HG02870 (cell line): ENCODE data around the gene C1QTNF1.

ENCODE experiments used
- ATAC-seq: cut with Tn5 transposase; IDR thresholded peaks from one replicate; pipeline ENCODE4 v1.9.1; 2021; ENCODE audit warnings: mild to moderate bottlenecking, moderate library complexity; ENCODE audit not compliant: unreplicated experiment

C1QTNF1 gene, protein sequence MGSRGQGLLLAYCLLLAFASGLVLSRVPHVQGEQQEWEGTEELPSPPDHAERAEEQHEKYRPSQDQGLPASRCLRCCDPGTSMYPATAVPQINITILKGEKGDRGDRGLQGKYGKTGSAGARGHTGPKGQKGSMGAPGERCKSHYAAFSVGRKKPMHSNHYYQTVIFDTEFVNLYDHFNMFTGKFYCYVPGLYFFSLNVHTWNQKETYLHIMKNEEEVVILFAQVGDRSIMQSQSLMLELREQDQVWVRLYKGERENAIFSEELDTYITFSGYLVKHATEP

DNA sequence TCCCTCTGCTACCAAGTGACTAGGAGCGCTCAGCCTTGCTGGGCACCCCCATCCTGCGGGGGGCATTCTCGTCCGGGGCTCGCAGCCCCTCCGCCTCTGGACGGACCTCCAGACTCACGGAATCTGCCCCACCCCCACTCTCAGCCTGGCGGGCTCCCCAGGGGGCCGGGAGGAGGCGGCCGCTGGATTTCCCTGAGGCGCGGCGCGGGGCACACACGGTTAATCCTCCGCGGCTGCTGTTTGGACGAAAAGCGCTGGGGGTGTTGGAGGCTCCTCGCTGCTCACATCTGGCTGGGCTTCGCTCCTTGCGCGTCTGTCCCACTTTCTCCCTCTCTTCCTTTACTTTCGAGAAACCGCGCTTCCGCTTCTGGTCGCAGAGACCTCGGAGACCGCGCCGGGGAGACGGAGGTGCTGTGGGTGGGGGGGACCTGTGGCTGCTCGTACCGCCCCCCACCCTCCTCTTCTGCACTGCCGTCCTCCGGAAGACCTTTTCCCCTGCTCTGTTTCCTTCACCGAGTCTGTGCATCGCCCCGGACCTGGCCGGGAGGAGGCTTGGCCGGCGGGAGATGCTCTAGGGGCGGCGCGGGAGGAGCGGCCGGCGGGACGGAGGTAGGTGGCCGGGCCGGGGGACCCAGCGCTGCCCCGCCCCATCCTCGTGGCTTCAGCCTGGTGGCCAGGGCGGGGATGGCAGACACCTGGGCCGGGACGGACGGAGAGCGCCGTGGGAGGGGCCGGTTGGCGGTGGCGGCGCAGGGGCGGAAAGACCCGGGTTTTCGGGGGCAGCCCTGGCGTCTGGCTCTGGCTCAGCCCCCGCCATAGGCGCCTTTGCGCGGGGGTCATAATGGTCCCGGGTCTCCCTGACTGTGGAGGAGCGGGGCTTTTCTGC is at the start of gene C1QTNF1:
TSS of gene C1QTNF1 (plus strand) at position 284 of the 886 bp plus-strand sequence. CDS start 19,800 bp downstream, outside the sequence.
- no peak for ATAC-seq

DNA sequence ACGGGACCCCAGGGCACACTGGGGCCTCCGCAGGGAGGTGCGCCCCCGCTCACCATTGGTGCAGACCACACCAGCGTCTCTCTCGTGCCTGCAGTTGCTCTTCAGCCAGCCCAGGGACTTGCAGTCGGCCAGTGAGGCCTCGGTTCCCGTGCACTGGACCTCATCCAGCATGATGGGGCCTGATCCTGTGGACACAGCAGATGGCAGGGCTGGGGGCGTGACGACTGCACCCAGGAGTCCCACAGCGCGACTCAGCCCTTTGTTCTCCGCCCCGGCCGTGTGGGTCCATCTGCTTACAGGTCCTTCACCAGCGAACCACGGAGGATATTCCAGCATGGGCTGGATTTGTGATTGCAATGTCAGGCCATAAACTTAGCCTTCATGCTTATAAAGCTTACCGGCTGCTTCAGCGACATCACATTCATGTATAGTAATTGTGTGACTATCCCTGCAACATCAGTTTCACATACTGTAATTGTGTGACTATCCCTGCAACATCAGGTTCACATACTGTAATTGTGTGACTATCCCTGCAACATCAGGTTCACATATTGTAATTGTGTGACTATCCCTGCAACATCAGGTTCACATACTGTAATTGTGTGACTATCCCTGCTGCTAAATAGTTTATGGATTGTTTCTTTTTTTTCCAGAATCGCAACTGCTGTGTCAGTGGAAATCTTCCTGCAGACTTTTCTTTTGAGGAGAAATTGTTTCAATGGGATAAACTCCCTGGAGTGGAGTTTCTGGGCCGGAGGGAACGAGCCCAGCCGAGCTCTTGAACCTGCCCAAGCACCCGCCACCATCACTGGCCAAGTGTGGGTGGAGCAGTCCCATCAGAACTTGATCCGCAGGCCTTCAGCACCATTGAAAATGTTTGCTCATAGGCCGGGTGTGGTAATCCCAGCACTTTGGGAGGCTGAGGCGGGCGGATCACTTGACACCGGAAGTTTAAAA is 49.1 kb upstream of the C1QTNF1 start:
- no peak for ATAC-seq

DNA sequence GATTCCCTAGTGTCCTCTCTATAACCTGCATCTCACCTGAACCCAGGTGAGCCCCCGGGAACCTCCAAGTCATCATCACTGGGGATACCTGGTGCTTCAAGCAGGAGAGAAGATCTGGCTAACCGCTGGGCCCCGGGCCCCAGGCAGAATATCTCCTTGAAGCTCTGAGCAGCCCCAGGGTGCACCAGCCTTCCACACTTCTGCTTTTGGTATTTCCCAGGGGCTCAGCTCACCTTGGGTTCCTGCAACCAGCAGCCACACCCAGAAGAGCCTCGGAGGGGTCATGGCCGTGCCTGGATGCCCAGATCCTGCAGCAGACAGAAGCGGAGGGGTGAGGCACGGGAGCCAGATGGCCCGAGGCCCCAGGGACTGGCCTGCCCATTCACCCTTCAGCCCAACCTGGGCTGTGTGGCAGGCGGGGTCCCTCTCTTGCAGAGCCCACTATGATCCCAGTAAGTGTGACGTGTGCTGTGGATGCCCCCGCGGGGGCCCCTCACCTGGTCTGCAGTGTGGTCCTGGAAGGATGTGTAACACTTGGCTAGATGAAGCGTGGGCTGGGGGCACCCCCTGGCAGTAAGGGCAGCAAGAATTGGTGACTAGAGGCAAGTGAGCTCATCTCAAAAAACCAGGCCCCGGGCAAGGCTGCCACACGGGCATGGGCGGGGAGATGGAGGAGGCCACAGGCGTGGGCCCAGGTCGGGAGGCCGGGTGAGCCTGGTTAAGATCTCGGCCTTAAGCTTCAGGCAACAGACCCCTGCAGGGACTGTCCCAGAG is 46.9 kb upstream of the C1QTNF1 start:
- no peak for ATAC-seq

DNA sequence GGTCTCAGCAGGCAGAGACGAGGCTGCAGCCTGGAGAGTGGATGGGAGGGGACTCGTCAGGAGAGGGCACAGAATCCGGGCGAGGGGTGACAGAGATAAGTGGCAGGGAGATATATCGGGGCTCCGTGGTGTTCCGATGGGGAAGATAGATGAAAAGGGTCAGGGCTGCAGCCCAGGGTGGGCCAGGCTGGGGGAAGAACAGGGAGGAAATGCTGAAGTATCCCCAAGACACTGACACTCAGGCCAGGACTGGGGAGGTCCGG is 46.4 kb upstream of the C1QTNF1 start:
- ATAC-seq: no peak

DNA sequence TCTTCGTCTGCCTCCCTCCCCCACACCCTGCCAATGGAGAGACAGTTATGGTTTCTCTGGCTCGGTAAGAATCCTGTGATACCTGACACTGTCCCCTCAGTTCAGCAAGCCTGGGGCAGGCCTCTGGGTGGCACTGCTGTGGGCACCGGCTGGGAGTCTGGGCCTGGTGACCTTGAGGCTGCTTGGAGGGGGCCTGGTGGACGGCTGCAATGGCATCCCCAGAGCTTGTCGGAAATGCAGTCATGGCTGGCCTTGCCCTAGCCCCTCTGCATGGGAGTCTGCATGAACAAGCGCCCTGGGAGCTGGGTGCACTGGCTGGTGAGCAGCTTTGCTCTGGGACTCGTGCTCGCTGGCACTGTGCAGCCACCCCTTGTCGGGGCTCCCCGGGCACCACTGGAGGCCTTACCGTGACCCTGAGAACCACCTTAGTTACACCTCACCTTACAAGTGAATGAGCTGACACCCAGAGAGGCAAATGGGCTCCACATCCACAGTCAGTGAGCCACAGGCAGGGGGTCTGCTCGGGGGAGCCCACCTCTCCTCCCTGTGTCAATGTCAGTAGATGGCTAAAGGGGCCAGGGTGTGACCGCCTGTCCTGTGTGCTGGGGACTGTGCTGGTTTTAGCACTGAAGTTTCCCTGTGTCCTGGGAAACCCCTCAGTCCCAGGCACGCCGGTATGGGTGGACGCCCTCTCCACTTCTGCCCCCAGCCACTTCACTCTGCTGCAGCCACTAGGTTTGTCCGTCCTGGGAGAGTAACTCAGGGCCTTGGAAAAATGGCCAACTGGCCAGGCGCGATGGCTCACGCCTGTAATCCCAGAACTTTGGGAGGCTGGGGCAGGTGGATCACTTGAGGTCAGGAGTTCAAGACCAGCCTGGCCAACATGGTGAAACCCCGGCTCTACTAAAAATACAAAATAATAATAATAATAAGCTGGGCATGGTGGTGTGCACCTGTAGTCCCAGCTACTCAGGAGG is 45.7 kb upstream of the C1QTNF1 start:
- no peak for ATAC-seq

DNA sequence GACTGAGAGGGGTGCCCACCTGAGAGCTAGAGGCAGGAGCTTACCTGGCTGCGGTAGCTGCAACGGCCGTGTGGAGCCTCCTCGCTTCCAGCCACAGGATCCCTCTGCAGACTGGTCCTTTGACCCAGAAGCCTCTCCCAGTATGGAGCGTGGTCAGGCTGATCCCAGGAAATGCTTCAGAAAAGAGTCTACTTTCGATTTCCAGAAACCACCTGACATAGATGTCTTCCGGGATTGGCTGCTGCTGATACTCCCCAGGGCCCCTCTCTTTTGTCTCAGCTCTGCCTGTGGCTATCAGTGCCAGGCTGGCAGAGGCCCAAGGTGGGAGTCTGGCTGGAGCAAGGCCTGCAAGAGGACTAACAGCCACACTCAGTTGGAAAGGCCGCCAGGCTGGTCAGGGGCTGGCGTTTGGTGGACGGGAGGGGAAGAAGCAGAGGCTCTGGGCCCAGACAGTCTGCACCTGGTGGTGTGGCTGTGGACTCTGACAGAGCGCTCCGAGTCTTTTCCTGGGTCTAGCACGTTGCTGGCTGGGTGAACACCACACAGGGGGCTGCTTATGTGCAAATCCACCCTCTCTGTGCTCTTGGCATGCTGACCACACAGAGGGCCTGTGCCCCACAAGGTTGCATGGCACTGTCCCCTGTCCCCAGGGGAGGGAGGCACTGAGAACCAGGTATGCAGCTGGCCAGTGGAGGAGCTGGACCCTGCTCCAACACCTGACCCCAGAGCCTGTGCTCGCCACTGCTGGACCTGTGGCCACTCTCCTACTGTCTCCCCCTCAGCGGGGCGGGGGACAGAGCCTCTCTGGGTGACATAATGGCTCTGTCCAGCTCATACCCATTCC is 44.0 kb upstream of the C1QTNF1 start, which contains the start of gene LGALS3BP:
TSS of gene LGALS3BP (minus strand) at position 144 of the 844 bp plus-strand sequence. CDS start 2,732 bp downstream, outside the sequence.
- ATAC-seq: no peak

DNA sequence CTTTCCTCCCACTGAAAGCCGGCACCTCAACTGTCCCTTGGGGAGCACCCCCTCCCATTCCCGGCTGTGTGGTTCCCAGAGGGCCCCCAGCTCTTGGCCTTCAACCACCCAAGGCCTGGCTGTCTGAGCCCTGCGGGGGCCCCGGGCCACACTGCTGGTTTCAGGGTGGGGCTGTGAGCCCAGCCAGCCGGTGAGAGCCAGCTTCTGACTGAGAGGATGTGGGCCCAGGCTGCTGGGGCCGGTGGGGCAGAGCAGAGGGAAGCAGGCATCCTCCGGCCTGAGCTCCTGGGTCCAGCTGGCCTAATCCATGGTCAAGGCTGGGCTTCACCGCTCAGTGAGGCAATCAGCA is 43.4 kb upstream of the C1QTNF1 start:
- ATAC-seq: no peak

DNA sequence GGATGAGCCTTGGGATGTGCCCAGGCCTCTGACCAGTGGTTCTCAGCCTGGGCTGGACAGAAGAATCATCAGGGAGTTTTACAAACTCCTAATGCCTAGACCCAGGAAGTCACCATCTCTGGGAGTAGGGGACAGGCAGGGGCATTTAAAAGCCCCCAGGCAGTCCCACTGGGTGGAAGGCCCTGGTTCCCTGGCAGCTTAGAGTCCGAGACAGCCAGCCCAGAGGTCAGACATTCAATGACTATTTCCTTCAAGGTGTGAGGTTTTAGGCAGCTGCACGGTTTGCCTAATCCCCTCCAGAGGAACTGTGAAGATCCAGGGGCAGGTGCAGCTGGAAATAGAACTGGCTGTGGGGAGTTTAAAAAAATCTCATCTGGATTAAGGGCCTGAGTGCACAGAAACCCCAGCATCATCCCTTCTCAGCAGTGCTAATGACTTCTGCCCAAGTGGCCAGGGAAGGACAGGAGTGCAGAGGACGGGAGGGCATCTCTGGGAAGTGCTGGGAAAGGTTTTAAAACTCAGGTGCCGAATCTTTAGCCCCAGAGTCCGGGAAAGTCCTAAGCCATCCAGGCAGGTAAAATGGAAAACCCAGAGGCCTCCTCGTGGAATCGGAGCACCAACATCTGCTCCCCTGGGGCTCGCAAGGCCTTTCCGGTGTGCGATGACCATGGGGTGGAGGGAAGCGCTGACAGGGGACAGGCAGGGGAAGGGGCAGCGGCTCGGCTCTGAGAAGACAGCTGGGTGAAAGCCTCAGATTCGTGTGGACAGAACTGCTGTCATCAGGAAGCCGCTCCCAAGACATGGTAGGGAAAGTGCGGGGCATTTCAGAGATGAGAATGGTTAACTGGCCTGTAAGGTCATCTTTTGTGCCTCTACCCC is 42.7 kb upstream of the C1QTNF1 start:
- no peak for ATAC-seq

DNA sequence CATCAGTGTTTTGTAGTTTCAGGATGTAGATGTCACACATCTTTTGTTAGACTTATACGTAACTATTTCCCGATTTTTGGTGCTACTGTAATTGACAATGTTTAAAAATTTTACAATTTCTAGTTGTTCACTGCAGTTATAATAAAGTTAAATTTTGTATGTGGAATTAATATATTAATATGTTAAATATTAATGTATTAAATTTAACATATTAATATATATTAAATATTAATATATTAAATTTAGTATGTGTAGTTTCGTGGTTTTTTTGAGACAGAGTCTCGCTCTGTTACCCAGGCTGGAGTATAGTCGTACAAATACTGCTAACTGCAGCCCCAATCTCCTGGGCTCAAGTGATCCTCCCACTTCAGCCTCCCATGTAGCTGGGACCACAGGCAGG is 38.6 kb upstream of the C1QTNF1 start:
- no peak for ATAC-seq

DNA sequence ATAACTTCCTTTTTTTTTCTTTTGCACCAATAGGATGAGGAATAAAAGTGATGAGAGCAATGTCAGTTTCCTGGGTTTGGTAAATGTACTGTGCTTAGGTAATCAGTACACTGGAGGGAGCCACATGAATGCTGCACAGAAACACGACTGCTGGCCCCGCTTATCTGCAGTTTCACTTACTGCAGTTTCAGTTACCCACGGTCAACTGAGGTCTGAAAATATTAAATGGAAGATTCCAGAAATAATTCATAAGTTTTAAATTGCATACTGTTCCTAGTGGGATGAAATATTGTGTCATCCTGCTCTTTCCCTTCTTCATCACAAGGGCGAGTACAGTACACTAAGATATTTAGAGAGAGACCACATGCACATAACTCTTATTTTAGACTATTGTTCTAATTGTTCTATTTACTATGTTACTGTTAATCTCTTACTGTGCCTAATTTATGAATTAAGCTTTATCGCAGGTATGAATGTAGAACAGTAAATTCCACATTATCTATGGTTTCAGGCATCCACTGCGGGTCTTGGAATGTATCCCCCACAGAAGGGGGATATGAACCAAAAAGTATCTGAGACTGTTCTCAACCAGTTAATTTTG is 37.8 kb upstream of the C1QTNF1 start:
- ATAC-seq: no peak

DNA sequence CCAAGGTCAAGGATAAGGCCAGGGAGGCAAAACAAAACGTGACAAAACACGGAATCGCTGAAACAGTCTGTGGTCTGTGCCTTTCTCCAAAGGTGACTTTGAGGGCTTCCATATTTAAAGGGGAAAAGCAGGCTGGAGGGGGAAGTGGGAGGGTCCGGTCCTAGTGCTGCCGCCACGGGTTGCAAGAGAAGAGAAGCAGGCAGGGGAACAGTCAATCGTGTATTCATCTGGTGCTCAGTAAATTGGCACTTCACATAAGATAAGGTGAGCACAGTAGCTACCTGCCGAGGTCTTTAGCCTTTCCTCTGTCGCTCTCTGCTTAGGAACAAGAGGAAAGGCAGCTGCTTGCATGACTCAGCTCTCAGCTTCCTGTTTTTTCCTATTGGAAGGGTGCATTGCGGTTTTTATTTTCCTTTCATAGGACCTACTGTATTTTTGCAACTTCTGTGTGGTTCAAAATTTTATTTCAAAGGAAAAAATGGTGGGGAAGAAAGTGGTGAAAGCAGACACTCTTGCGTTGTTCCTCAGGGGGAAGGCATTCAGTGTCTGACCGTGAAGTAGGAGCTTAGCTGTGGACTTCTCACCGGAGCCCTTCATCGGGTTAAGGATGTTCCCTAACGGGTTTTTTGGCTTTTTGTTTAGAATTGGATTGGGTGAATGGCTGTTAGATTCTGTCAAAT is 37.2 kb upstream of the C1QTNF1 start:
- ATAC-seq: no peak

DNA sequence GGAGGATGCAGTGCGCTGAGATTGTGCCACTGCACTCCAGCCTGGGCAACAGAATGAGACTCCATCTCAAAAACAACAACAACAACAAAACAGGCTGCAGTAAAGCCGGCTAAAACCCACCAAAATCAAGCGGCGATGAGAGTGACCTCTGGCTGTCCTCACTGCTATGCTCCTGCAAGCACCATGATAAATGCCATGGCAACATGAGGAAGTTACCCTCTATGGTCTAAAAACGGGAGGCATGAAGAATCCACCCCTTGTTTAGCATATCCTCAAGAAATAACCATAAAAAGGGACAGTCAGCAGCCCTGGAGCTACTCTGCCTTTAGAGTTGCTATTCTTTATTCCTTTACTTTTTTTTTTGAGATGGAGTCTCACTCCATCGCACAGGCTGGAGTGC is 35.8 kb upstream of the C1QTNF1 start:
- no peak for ATAC-seq

DNA sequence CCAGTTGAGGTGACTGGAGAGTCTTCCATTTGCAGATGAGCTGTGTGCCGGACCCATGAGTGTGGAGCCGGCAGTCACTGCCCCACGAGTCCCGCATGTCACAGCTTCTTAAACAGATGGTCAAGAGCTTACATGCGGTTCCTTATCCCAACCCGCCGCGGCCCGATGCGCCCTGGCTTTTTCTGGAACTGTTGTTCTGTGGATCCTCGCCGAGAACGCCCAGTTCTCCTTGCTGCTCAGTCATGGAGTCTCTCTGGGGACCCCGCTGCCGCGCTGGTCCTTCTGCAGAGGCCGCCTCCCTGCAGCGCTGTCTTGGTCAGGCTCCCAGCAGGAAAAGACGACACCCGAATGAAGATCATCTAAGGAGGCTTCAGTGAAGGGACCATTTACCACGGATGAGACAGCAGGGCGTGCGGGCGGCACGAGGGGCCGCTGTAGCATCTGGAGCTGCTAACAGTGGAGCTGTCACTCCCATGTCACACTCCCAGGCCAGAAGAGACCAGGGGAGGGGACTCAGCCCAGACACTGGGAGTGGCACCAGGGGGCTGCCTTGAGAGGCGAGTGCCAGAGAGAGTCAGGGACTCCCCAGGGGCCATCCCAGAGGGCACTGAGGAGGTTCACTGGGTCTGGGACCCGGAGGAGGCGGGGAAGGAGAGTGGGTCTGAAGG is 33.5 kb upstream of the C1QTNF1 start:
- ATAC-seq: no peak

DNA sequence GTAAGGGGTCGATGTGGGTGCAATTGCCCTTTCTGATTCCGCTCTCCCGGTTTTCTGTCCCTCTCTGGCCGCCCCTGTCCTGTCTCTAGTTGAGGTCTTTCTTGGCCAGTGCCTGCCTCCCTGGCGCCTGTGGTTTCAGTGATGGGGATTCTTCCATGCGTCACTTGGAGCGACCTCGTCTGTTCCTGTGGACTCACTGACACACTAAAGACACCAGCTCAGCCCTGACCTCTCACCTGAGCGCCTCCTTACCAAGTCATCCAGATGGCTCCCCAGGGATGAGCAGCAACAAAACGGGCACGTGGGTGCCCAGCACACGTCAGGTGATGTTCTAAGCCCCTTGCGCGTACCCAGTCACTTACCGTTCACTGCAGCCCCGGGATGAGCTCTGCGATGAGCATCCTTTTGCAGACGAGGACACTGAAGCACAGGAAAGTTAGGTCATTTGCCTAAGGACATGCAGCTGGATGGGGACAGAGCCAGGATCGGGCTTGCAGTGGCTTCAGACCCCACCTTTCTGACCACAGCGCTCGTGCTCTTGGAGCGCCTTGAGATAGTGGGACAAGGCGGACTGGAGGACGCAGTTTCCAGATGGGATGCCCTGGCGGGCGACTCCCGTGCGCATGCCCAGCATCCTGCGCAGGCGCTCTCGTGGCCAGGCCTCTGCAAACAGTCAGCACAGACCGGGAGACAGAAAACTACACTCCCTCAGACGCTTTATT is 32.8 kb upstream of the C1QTNF1 start:
- no peak for ATAC-seq

DNA sequence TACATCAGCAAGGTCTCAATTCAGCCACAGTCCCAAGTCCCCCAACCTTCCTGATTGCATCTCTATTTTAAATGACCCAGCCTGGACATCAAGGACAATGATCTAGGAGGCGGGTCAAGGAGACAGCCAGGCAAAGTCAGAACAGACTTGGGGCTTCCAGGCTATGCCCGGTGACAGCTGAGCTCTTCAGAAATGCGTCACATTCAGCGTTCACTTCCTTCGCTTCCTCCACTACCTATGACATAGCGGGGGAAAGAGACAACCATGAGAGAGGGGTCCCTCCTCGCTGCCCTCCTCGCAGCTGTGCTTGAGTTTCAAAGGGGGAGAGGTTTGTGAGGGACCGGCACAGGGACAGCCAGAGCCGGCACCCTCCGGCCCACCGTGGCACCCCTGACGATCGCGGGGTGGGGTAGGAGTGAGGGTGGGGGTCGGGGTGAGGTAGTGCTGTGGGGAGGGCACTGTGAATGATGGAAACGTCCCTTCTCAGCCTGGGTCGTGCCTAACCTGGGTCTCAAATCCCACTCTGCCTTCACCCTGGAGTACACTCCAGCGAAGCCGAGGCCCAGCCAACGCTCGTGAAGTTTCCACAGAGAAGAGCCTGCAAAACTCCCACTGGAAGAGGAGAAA is 31.9 kb upstream of the C1QTNF1 start:
- ATAC-seq: no peak
